Testis (tissue), 3 donors: ENCODE measurements around the gene ERC2. TPM values are rescaled to one million over a fixed set of nuclear protein-coding genes. Genes with fewer than 3 reads are reported as not detected.

ENCODE experiments used
- DNase-seq: peaks from one replicate; pipeline ENCODE4 v3.0.0-alpha.2; 2019
- H3K27ac ChIP-seq, 2 donors: fragments of 200-600 bp; sonication (generic); one replicate each; pipeline ENCODE4 v1.5.1; 2019
- H3K27me3 ChIP-seq: fragments of 200-600 bp; sonication (generic); one replicate; pipeline ENCODE4 v1.5.1; 2019
- H3K36me3 ChIP-seq: fragments of 200-600 bp; sonication (generic); one replicate; pipeline ENCODE4 v1.5.1; 2017; ENCODE audit warnings: low read depth; ENCODE audit errors: missing control alignments
- H3K4me1 ChIP-seq: fragments of 200-600 bp; sonication (generic); one replicate; pipeline ENCODE4 v1.5.1; 2019
- H3K4me3 ChIP-seq, 2 donors: fragments of 200-600 bp; sonication (generic); one replicate each; pipeline ENCODE4 v1.5.1; 2017 to 2019
- H3K9me3 ChIP-seq: fragments of 200-600 bp; sonication (generic); one replicate; pipeline ENCODE4 v1.5.1; 2017
- POLR2A ChIP-seq: fragments of 450-650 bp; IDR thresholded peaks from one replicate; pipeline ENCODE4 v1.6.1; 2017; ENCODE audit warnings: antibody characterized with exemption, mild to moderate bottlenecking, moderate library complexity
- WGBS, 2 donors: methylation state at CpG; one replicate each; pipeline ENCODE4 v1.1.5; 2018; 5-methylcytosine and 5-hydroxymethylcytosine counted together
- intact Hi-C: fragments of 100-400 bp; cut with DNase I; formaldehyde crosslinking; loops from one replicate; pipeline ENCODE4 v1.15.1; 2023; ENCODE audit warnings: low total_unique reads
- polyA plus RNA-seq: library from polyadenylated mRNA; stranded (reverse); fragments of 350-450 nt; fragmentation: Illumina TruSeq; extraction: RNeasy Lipid Tissue Mini Kit (QIAGEN cat#74804); gene quantifications from one replicate; pipeline ENCODE4 v1.2.3, GENCODE V29; 2014; ENCODE audit warnings: low read depth, low replicate concordance; ENCODE audit not compliant: insufficient read depth
- total RNA-seq, 2 donors: library from RNA; depleted of rRNA; stranded (reverse); fragments of >200 nt; gene quantifications; one replicate each; pipeline ENCODE4 v1.2.3, GENCODE V29; 2016
- TF ChIP-seq, protein P1 (sequence below), 3 experiments: fragments of 450-650 bp in 2 of 3; fragments of 200-600 bp in 1 of 3; sonication (generic) in 1 of 3; IDR thresholded peaks; one replicate each; pipeline ENCODE4 v1.5.1; 2016 to 2019; ENCODE audit warnings: antibody characterized with exemption in 3 of 3, mild to moderate bottlenecking in 2 of 3, moderate library complexity in 1 of 3

ERC2 gene
- total and polyA plus RNA-seq, 3 donors from 2014 or later = 1.9 to 6.1 (median 5.9) TPM

DNA sequence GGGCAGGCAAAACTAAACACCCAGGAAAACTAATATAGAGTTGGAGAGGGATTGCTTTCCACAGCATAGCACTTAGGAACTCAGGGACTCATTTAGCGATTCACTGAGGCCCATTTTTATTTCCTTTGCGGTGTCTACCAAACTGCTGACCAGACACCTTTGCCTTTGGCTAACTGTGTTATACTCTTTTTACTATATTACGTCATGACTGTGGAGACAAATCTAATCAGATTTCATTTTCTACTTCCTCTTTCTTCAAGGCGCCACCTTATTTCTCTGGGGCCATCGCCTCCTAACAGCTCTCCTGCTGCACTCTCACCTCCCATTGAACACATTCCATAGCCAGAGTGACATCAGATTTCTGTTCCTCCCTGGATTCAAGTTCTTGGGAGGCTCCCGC is 765.4 kb downstream of the ERC2 start:
- no peaks in the 10 kb centered on the region for H3K9me3 ChIP-seq
- intact Hi-C loops = no loop called here
- H3K36me3 ChIP-seq = no peaks in the 10 kb centered on the region
- H3K27ac ChIP-seq = no peak overlapping the region
- TF ChIP-seq POLR2A = no peak
- TF ChIP-seq, protein P1, sequence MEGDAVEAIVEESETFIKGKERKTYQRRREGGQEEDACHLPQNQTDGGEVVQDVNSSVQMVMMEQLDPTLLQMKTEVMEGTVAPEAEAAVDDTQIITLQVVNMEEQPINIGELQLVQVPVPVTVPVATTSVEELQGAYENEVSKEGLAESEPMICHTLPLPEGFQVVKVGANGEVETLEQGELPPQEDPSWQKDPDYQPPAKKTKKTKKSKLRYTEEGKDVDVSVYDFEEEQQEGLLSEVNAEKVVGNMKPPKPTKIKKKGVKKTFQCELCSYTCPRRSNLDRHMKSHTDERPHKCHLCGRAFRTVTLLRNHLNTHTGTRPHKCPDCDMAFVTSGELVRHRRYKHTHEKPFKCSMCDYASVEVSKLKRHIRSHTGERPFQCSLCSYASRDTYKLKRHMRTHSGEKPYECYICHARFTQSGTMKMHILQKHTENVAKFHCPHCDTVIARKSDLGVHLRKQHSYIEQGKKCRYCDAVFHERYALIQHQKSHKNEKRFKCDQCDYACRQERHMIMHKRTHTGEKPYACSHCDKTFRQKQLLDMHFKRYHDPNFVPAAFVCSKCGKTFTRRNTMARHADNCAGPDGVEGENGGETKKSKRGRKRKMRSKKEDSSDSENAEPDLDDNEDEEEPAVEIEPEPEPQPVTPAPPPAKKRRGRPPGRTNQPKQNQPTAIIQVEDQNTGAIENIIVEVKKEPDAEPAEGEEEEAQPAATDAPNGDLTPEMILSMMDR (IDR thresholded peaks at IDR 0.05) = no peak
- no peaks in the 10 kb centered on the region for H3K4me1 ChIP-seq
- H3K27me3 ChIP-seq = no peaks in the 10 kb centered on the region
- 92 to 95% methylated on average over 6 of the region's 6 CpGs for WGBS, 2 donors
- H3K4me3 ChIP-seq = no peak overlapping the region
- DNase-seq = no peak

DNA sequence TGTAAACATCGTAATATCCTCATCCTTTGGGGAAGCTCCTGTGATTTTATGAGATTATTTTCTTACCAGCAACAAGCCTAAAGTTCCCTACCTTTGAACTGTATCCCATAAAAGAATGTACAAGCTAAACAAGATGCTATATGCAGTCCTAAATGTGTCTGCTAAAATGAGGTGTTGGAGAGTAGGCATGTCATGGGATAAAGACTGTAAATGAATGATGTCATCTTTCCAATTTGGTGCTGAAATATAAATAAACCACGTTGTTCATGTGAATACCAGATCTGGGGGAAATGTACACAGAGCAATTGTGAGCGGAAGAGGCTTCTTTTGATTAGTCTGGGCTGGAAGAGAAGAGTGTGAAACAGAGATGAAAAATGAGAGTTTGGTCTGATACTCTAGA is 766.3 kb downstream of the ERC2 start:
- H3K9me3 ChIP-seq = no peaks in the 10 kb centered on the region
- intact Hi-C loops = no loop called here
- H3K36me3 ChIP-seq = no peaks in the 10 kb centered on the region
- TF ChIP-seq, protein P1 (IDR thresholded peaks at IDR 0.05) = no peak
- TF ChIP-seq POLR2A = no peak
- H3K27ac ChIP-seq = no peak overlapping the region
- H3K4me1 ChIP-seq = no peaks in the 10 kb centered on the region
- no peak for DNase-seq
- H3K4me3 ChIP-seq = no peak overlapping the region
- WGBS, 2 donors = 83 to 91% methylated on average over 3 of the region's 3 CpGs
- no peaks in the 10 kb centered on the region for H3K27me3 ChIP-seq

DNA sequence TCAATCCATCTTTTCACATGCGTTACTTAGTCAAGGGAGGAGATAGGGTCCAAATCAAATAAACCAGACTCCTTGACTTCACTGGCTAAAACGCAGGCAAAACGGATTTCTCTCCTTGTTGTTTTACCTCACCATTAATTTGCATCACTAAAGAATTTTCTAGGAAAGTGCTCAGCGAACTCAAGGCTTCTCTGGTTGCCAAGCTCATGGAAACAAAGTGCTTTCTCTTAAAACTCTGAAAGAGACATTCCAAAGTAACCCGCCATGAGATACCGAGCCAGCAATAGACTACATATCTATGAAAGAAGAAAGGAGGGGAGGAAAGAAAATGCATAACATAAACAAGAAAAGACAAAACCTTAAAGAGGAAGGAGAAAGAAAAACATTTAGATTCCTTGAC is 769.4 kb downstream of the ERC2 start:
- WGBS, 2 donors = 69 to 74% methylated on average over 6 of the region's 6 CpGs
- TF ChIP-seq, protein P1 (IDR thresholded peaks at IDR 0.05) = no peak
- no peak for TF ChIP-seq POLR2A
- Histone ChIP-seq H3K36me3 (no peaks in the 10 kb centered on the region), H3K4me3 (no peak overlapping the region), H3K9me3 (no peaks in the 10 kb centered on the region), H3K27me3 (no peaks in the 10 kb centered on the region), H3K27ac (no peak overlapping the region), H3K4me1 (no peaks in the 10 kb centered on the region)
- intact Hi-C loops = no loop called here
- DNase-seq = no peak

DNA sequence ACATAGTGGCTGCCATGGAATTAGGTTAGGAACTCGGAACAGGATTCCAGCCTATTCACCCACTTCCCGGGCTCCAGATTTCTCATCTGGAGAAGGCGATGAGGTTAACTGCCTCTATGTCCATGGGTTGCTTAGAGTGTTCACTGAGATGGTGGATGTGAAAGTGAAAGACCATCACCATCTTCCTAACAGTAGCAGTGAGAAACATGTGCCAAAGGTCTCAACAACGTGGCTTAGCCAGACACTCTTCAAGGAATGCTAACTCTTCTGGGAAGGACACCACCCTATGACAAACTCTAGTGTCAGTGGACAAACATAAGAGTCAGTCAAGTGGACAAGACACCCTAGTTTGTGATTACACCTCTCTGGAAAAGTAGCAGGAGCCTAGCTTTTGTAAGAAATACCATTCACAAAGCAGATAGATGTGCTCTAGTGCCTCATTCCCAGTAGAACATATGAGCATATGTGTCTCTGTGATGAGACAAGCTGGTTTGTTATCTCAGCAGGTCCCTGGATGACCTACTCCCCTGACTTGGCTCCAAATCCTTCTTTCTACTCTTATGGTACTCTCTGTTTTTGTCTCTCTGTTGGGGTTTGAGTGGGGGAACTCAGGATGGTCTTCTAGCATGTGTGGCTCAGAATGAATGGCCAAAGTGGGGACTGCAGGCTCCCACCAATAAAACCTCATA is 770.9 kb downstream of the ERC2 start:
- Histone ChIP-seq H3K9me3 (no peaks in the 10 kb centered on the region), H3K4me1 (no peaks in the 10 kb centered on the region), H3K36me3 (no peaks in the 10 kb centered on the region), H3K4me3 (no peak overlapping the region), H3K27me3 (no peaks in the 10 kb centered on the region), H3K27ac (no peak overlapping the region)
- no peak for DNase-seq
- TF ChIP-seq, protein P1 (IDR thresholded peaks at IDR 0.05) = no peak
- no peak for TF ChIP-seq POLR2A
- intact Hi-C loops = no loop called here
- 88 to 90% methylated on average over 4 of the region's 4 CpGs for WGBS, 2 donors

DNA sequence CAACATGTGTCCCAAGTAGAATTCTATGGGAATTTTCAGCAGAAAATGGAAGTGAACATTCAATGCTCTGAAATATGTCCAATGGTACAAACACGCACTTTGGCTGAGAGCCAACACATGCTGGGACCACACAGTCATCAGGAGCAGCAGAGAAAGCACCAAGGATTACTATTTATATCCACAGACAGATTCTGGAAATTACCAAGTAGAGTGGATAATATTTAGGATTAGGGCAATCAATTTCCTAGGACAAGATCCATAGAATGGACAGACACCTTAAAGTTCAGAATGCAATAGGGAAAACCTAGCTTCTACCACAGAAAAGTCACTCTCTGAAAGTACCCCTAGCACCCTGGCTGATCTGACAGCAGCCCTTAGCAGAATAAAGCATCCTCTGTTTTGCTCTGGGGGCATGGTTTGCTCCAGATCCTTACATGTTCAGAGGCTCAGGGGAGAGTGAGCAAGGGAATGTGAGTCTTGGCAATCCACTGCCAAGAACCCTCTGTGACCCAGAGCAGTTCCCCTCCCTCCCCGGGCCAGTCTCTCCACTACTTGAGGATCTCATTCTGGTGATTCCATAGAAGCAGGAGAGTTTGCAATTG is 775.2 kb downstream of the ERC2 start:
- no peak for DNase-seq
- TF ChIP-seq, protein P1 (IDR thresholded peaks at IDR 0.05) = no peak
- TF ChIP-seq POLR2A = no peak
- Histone ChIP-seq H3K36me3 (no peaks in the 10 kb centered on the region), H3K4me3 (no peak overlapping the region), H3K27me3 (no peaks in the 10 kb centered on the region), H3K4me1 (no peaks in the 10 kb centered on the region), H3K27ac (no peak overlapping the region), H3K9me3 (no peaks in the 10 kb centered on the region)
- 41 to 50% methylated on average over 2 of the region's 2 CpGs for WGBS, 2 donors
- intact Hi-C loops = no loop called here
